Upper lobe of right lung (tissue), 1 donor: ENCODE measurements around the gene ZIK1. TPM values are rescaled to one million over a fixed set of nuclear protein-coding genes. Genes with fewer than 3 reads are reported as not detected.
A peak's percentile ranks its signal among the peaks of the same experiment; 100 is the strongest.

ENCODE experiments used
- ATAC-seq: fragments of 200-7000 bp; cut with Tn5 transposase; one replicate; pipeline ENCODE4 v1.9.1; 2020; ENCODE audit warnings: mild to moderate bottlenecking, moderate library complexity
- DNase-seq: peaks from one replicate; pipeline ENCODE4 v3.0.0-alpha.2; 2020
- H3K27ac ChIP-seq: fragments of 200-600 bp; one replicate; pipeline ENCODE4 v1.8.0; 2022
- H3K27me3 ChIP-seq: fragments of 200-600 bp; one replicate; pipeline ENCODE4 v1.8.0; 2022; ENCODE audit warnings: mild to moderate bottlenecking
- H3K36me3 ChIP-seq: fragments of 200-600 bp; one replicate; pipeline ENCODE4 v1.8.0; 2022
- H3K4me1 ChIP-seq: fragments of 200-600 bp; one replicate; pipeline ENCODE4 v1.8.0; 2022
- H3K4me3 ChIP-seq: fragments of 200-600 bp; one replicate; pipeline ENCODE4 v1.8.0; 2022; ENCODE audit warnings: mild to moderate bottlenecking
- H3K9me3 ChIP-seq: fragments of 200-600 bp; one replicate; pipeline ENCODE4 v1.8.0; 2022
- intact Hi-C: fragments of 100-400 bp; cut with DNase I; formaldehyde crosslinking; loops from one replicate; pipeline ENCODE4 v1.11.0; 2022
- total RNA-seq: library from RNA; stranded (reverse); fragmentation: NEBNext Ultra II Directional; extraction: Animal tissue kit (Norgen Biotek cat#: 25700); gene quantifications from one replicate; pipeline ENCODE4 v1.2.1, GENCODE V29; 2021
- TF ChIP-seq, protein P1 (sequence below): fragments of 200-600 bp; IDR thresholded peaks from one replicate; pipeline ENCODE4 v1.8.0; 2022; ENCODE audit warnings: antibody characterized with exemption
- donor health status: DM: no; HTN: yes; CAD: no; lungs with severe emphysema.

ZIK1 gene
- total RNA-seq, 1 donor from 2014 or later, result 2.9 TPM

DNA sequence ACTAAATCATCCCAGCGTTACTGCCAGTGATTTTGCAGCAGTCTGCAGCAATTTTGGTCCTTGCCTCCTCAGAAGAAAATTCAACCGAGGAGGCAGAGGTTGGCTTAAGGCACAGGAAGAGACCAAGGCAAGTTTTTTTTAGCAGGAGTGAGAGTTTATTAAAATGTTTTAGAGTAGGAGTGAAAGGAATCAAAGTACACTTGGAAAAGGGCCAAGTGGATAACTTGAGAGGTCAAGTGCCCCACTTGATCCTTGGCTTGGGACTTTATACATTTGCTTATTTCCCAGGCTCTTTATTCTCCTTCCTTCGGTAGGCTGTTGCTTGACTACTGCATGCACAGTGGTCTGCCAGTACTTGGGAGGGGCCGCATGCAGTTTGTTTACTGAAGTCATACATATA lies 27.2 kb downstream of the ZIK1 start:
- Histone ChIP-seq H3K27ac (no peak overlapping the region), H3K4me3 (no peak overlapping the region), H3K4me1 (no peaks in the 10 kb centered on the region), H3K27me3 (no peaks in the 10 kb centered on the region), H3K36me3 (peaks cover 3% of the 10 kb centered on the region), H3K9me3 (peaks cover 22% of the 10 kb centered on the region)
- no peak for DNase-seq
- TF ChIP-seq, protein P1, sequence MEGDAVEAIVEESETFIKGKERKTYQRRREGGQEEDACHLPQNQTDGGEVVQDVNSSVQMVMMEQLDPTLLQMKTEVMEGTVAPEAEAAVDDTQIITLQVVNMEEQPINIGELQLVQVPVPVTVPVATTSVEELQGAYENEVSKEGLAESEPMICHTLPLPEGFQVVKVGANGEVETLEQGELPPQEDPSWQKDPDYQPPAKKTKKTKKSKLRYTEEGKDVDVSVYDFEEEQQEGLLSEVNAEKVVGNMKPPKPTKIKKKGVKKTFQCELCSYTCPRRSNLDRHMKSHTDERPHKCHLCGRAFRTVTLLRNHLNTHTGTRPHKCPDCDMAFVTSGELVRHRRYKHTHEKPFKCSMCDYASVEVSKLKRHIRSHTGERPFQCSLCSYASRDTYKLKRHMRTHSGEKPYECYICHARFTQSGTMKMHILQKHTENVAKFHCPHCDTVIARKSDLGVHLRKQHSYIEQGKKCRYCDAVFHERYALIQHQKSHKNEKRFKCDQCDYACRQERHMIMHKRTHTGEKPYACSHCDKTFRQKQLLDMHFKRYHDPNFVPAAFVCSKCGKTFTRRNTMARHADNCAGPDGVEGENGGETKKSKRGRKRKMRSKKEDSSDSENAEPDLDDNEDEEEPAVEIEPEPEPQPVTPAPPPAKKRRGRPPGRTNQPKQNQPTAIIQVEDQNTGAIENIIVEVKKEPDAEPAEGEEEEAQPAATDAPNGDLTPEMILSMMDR, result no peak
- ATAC-seq, result no peak
- intact Hi-C loops, result no loop called here

DNA sequence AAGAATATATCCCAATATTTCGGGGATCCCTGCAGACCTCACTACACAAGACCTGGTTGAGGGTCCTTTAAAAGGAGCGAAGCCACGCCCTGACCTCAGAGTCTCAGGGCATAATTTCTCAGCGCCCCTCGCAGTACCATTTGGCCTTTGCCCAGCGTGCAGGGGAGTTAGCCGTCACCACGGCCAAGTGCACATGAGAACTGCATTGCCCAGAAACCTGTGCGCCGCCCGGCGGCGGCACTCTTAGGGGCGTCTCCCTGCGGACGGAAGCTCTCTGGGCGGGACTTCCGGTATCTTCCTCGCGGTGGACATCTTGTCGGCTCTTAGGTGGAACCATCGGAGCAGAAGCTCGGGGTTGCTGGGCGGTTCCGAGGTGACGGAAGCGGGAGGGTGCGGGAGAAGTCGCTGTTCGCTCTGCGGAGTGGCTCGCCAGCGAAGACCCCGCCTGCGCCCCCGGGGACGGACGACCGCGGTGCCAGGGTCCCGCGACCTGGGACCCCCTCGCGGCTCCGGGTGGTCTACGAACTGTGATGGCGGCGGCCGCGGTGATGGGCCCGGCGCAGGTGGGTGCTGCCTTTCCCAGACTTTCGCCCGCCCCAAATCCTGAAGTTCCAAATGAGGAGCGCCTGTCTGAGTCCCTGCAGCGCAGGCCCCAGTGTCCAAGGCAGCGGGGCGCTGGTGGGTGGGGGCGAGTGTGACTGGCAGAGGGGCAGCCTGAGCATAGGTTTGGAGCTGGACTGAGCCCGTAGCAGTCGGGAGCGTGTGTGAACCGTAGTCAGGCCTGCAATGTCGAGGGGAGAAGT lies 30.2 kb downstream of the ZIK1 start, which contains the start of gene ZNF134:
Gene ZNF134 (plus strand): TSS at position 302 of the 803 bp plus-strand sequence. CDS start 5,227 bp downstream, outside the sequence.
- peak within 1 kb of the TSS; percentile 100 for H3K4me3 ChIP-seq
- DNase-seq (peak; percentile 96), ATAC-seq (peak; percentile 100)
- peaks cover 20% of the 10 kb centered on the region for H3K36me3 ChIP-seq
- H3K4me1 ChIP-seq, result no peaks in the 10 kb centered on the region
- H3K9me3 ChIP-seq, result peaks cover 49% of the 10 kb centered on the region
- no peaks in the 10 kb centered on the region for H3K27me3 ChIP-seq
- intact Hi-C loops, result no loop called here
- H3K27ac ChIP-seq, result peak within 1 kb of the TSS; percentile 83
- TF ChIP-seq, protein P1, result peak; percentile 12

DNA sequence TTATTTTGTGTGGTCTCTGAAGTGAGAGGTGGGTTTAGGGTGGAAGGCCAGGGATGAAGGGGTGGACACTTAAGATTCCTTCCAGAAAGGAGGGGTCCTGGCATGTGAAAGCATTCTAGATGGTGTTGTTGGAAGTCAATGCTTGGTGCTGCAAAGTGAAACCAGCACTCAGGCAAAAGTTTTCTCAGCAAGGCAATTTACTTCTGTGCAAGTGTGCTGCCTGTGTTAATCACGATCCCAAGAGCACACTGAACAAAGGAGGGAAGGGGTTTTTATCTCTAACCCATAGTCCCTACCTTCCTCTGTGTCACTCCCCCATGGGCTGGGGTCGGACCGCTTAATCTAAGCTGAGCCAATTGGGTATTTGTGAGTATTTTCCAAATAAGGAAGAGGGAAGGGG lies 31.4 kb downstream of the ZIK1 start:
- TF ChIP-seq, protein P1, result no peak
- no peaks in the 10 kb centered on the region for H3K27me3 ChIP-seq
- DNase-seq (no peak), ATAC-seq (no peak)
- H3K27ac ChIP-seq, result no peak overlapping the region
- H3K4me1 ChIP-seq, result no peaks in the 10 kb centered on the region
- peak overlapping the region; percentile 100 for H3K4me3 ChIP-seq
- intact Hi-C loops, result no loop called here
- H3K9me3 ChIP-seq, result peaks cover 61% of the 10 kb centered on the region
- H3K36me3 ChIP-seq, result peaks cover 32% of the 10 kb centered on the region

DNA sequence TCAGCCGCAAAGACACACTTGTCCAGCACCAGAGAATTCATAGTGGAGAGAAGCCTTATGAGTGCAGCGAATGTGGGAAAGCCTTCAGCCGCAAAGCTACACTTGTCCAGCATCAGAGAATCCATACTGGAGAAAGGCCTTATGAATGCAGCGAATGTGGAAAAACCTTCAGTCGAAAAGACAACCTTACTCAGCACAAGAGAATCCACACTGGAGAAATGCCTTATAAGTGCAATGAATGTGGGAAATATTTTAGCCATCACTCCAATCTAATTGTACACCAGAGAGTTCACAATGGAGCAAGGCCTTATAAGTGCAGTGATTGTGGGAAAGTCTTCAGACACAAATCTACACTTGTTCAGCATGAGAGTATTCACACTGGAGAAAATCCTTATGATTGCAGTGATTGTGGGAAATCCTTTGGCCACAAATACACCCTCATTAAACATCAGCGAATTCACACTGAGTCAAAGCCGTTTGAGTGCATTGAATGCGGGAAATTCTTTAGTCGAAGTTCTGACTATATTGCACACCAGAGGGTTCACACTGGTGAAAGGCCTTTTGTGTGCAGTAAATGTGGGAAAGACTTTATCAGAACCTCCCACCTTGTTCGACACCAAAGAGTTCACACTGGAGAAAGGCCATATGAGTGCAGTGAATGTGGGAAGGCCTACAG lies 36.9 kb downstream of the ZIK1 start:
- DNase-seq (no peak), ATAC-seq (no peak)
- H3K27ac ChIP-seq, result no peak overlapping the region
- H3K4me1 ChIP-seq, result no peaks in the 10 kb centered on the region
- no peak overlapping the region for H3K4me3 ChIP-seq
- peaks cover 97% of the 10 kb centered on the region for H3K9me3 ChIP-seq
- intact Hi-C loops, result no loop called here
- peaks cover 42% of the 10 kb centered on the region for H3K36me3 ChIP-seq
- no peaks in the 10 kb centered on the region for H3K27me3 ChIP-seq
- TF ChIP-seq, protein P1, result no peak

DNA sequence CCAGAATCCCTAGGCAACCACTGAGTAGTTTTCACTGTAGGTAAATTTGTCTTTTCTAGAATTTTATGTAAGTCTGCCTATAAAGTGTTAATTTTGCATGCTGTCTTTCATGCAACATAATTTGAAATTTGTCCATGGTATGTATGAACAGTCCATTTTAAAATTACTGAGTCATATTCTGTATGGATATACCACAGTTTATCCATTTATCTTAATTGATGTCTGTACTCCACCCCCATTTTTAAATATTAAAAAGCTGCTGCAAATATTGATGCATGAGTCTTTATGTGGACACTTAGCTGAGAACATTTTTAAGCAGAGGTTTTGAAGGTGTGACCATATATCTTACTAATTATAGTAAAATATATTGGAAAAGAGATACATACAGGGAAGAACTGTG lies 39.1 kb downstream of the ZIK1 start:
- Histone ChIP-seq H3K9me3 (peaks cover 96% of the 10 kb centered on the region), H3K27ac (no peak overlapping the region), H3K36me3 (peaks cover 30% of the 10 kb centered on the region), H3K27me3 (no peaks in the 10 kb centered on the region), H3K4me3 (no peak overlapping the region), H3K4me1 (no peaks in the 10 kb centered on the region)
- intact Hi-C loops, result no loop called here
- DNase-seq (no peak), ATAC-seq (no peak)
- TF ChIP-seq, protein P1, result no peak
